Natural killer cell (primary cell): ENCODE results near the gene STARD13. TPM values are rescaled to one million over a fixed set of nuclear protein-coding genes. Genes with fewer than 3 reads are reported as not detected.

Source experiments
- ATAC-seq, 3 donors: fragments of 150-1000 bp in 2 of 3; fragments of 200-7000 bp in 1 of 3; cut with Tn5 transposase; 1 replicate in 1 of 3; 2 replicates in 2 of 3; pipeline ENCODE4 v1.10.0; 2021; ENCODE audit warnings: mild to moderate bottlenecking in 2 of 3, moderate library complexity in 2 of 3
- DNase-seq, 2 donors: peaks; one replicate each; pipeline versions ENCODE4 v3.0.0 to v3.0.0-alpha.2; 2013 to 2021; ENCODE audit warnings: mixed read lengths in 1 of 2
- H3K27ac ChIP-seq: one replicate; pipeline ENCODE4 v1.5.1; 2013; ENCODE audit warnings: mild to moderate bottlenecking, low read length
- H3K27me3 ChIP-seq: one replicate; pipeline ENCODE4 v1.6.1; 2013; ENCODE audit warnings: low read length; ENCODE audit not compliant: control insufficient read depth, insufficient read depth
- H3K36me3 ChIP-seq: one replicate; pipeline ENCODE4 v1.6.1; 2013; ENCODE audit warnings: low read length; ENCODE audit not compliant: control insufficient read depth, insufficient read depth
- H3K4me1 ChIP-seq: one replicate; pipeline ENCODE4 v1.6.1; 2013; ENCODE audit warnings: low read length; ENCODE audit not compliant: control insufficient read depth, insufficient read depth
- H3K4me3 ChIP-seq: one replicate; pipeline ENCODE4 v1.5.1; 2013; ENCODE audit warnings: low read length
- H3K9me3 ChIP-seq: one replicate; pipeline ENCODE4 v1.6.1; 2013; ENCODE audit warnings: low read length; ENCODE audit not compliant: control insufficient read depth, insufficient read depth
- H3K27ac Mint-ChIP-seq, 2 donors: one replicate each; pipeline ENCODE4 v1.8.0; 2022; ENCODE audit warnings: mild to moderate bottlenecking in 2 of 2, mixed read lengths in 2 of 2, moderate library complexity in 1 of 2
- H3K27me3 Mint-ChIP-seq, 2 donors: one replicate each; pipeline ENCODE4 v1.8.0; 2022; ENCODE audit warnings: low read depth in 2 of 2, mixed read lengths in 2 of 2
- H3K36me3 Mint-ChIP-seq: one replicate; pipeline ENCODE4 v1.8.0; 2022; ENCODE audit warnings: mixed read lengths
- H3K4me1 Mint-ChIP-seq, 2 donors: one replicate each; pipeline ENCODE4 v1.8.0; 2022; ENCODE audit warnings: mixed read lengths in 2 of 2
- H3K4me3 Mint-ChIP-seq: one replicate; pipeline ENCODE4 v1.8.0; 2022; ENCODE audit warnings: mild to moderate bottlenecking, moderate library complexity, mixed read lengths
- H3K9me3 Mint-ChIP-seq, 2 donors: one replicate each; pipeline ENCODE4 v1.8.0; 2022; ENCODE audit warnings: mixed read lengths in 2 of 2
- WGBS: methylation state at CpG from one replicate; pipeline ENCODE4 v1.1.7; 2013; ENCODE audit warnings: missing lambda C conversion rate; ENCODE audit not compliant: insufficient coverage; 5-methylcytosine and 5-hydroxymethylcytosine counted together
- intact Hi-C: fragments of 100-400 bp; cut with micrococcal nuclease; formaldehyde crosslinking; loops from one replicate; pipeline ENCODE4 v1.14.2; 2022
- total RNA-seq, 4 donors: library from RNA; stranded (reverse); fragments of 120-200 nt in 1 of 4; gene quantifications; one replicate each; pipeline versions ENCODE4 v1.2.3 to v1.2.4, GENCODE V29; 2013 to 2022
- TF ChIP-seq, protein P1 (sequence below): fragments of 200-600 bp; IDR thresholded peaks from one replicate; pipeline ENCODE4 v1.8.0; 2022; ENCODE audit warnings: antibody characterized with exemption

Gene STARD13
- total RNA-seq, 3 donors from 2014 or later (not counting 1 experiment from before 2014, with no cell fraction given), result not detected

DNA sequence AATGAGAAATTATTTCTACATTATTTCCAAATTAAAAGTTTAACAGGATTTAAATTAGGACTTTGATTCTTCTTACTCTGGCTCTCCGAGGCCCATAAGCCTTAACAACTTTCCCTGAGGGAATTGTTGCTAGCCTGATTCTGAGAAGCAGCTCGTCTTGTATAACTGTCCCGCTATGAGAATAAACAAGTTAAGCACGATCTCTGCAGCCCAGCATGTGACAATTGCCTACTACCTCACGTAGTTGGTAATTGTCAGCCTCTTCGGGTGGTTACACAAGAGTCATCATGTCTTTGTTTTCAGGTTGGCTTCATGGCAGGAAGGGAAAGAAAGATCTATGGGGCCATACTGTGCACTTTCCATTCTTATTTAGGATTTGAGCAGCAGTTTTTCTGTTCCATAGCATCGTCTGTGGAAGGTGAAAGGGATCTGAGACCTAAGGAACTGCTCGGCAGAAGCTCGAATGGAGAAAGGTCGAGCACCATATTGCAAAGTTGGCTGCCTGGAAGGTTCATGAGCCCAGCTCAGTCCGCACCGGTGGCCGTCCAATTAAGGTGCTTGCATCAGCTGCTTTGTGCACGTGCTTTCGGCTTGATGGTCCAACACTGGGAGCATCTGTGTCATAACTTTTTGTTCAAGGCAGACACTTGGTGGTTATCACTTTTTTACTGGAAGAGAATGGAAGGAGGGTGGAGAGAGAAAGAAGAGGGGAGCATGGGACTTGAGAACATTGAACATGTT lies 1.8 kb upstream of the STARD13 start:
- no peaks in the 10 kb centered on the region for H3K36me3 ChIP-seq
- H3K4me3 ChIP-seq, result no peak overlapping the region
- no peak for DNase-seq
- Mint-ChIP-seq H3K4me3 (no peak overlapping the region), H3K27ac (no peak overlapping the region), H3K36me3 (no peaks in the 10 kb centered on the region), H3K27me3 (peaks cover 30 to 37% of the 10 kb centered on the region in 2 donors), H3K4me1 (peaks cover 17 to 18% of the 10 kb centered on the region in 2 donors), H3K9me3 (peaks cover 0 to 2% of the 10 kb centered on the region in 2 donors)
- H3K27ac ChIP-seq, result no peak overlapping the region
- peaks cover 6% of the 10 kb centered on the region for H3K4me1 ChIP-seq
- intact Hi-C loops, result no loop called here
- WGBS, result 85% methylated on average over 15 of the region's 15 CpGs
- H3K27me3 ChIP-seq, result no peaks in the 10 kb centered on the region
- no peaks in the 10 kb centered on the region for H3K9me3 ChIP-seq
- TF ChIP-seq, protein P1, sequence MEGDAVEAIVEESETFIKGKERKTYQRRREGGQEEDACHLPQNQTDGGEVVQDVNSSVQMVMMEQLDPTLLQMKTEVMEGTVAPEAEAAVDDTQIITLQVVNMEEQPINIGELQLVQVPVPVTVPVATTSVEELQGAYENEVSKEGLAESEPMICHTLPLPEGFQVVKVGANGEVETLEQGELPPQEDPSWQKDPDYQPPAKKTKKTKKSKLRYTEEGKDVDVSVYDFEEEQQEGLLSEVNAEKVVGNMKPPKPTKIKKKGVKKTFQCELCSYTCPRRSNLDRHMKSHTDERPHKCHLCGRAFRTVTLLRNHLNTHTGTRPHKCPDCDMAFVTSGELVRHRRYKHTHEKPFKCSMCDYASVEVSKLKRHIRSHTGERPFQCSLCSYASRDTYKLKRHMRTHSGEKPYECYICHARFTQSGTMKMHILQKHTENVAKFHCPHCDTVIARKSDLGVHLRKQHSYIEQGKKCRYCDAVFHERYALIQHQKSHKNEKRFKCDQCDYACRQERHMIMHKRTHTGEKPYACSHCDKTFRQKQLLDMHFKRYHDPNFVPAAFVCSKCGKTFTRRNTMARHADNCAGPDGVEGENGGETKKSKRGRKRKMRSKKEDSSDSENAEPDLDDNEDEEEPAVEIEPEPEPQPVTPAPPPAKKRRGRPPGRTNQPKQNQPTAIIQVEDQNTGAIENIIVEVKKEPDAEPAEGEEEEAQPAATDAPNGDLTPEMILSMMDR, result no peak
- no peak for ATAC-seq

DNA sequence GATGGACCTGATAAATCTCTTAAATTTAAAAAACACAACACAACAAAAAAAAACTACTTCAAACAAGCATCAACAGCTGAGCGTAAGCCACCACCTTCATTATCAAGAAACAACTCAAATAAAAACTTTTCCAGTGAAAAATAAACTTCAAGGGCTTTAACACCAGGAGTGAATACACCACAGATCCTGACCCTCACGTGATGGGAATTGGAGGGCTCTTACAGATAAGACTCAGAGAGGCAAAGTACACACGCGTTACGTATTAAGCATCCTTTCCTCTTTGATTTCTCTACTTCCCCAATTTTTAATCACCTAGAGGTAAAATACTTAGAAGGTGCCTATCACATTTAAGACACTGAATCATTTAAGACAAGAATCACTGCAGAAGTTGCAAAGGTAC lies 573 bp upstream of the STARD13 start:
- WGBS, result 30% methylated on average over 5 of the region's 5 CpGs
- Histone ChIP-seq H3K27ac (no peak overlapping the region), H3K4me3 (no peak overlapping the region), H3K36me3 (no peaks in the 10 kb centered on the region), H3K27me3 (no peaks in the 10 kb centered on the region), H3K9me3 (no peaks in the 10 kb centered on the region), H3K4me1 (peaks cover 6% of the 10 kb centered on the region)
- TF ChIP-seq, protein P1, result no peak
- Mint-ChIP-seq H3K4me1 (peaks cover 17 to 18% of the 10 kb centered on the region in 2 donors), H3K36me3 (no peaks in the 10 kb centered on the region), H3K4me3 (no peak overlapping the region), H3K27ac (no peak overlapping the region), H3K9me3 (peaks cover 0 to 2% of the 10 kb centered on the region in 2 donors), H3K27me3 (peaks cover 30 to 37% of the 10 kb centered on the region in 2 donors)
- no peak for DNase-seq
- intact Hi-C loops, result no loop called here
- no peak for ATAC-seq

DNA sequence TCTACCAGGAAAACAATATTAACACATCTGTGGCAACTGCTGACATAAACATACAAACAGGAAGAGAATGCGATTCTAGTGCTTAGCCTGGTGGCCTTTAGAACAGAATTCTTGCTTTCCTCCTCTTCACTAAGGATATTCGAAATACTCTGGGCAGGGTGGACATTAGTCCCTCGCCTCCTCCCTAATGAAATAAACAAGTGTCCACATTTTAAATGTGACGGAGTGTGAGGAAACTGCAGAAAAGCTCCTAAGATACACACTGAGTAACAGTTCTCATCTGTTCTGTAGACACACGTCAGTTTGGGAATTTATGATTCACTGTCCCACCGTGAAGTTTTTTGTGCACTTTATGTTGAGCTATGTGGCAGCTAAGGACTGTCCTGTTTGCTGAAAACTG lies 639 bp downstream of the STARD13 start:
- 30% methylated on average over 6 of the region's 6 CpGs for WGBS
- Mint-ChIP-seq H3K4me3 (peak overlapping the region; percentile 75), H3K4me1 (peaks cover 17 to 18% of the 10 kb centered on the region in 2 donors), H3K27ac (no peak overlapping the region), H3K27me3 (peaks cover 26 to 37% of the 10 kb centered on the region in 2 donors), H3K9me3 (peaks cover 0 to 2% of the 10 kb centered on the region in 2 donors), H3K36me3 (no peaks in the 10 kb centered on the region)
- ATAC-seq, result no peak
- H3K4me1 ChIP-seq, result peaks cover 6% of the 10 kb centered on the region
- H3K27me3 ChIP-seq, result no peaks in the 10 kb centered on the region
- H3K9me3 ChIP-seq, result no peaks in the 10 kb centered on the region
- no peak overlapping the region for H3K4me3 ChIP-seq
- no peak for DNase-seq
- H3K27ac ChIP-seq, result no peak overlapping the region
- no peaks in the 10 kb centered on the region for H3K36me3 ChIP-seq
- intact Hi-C loops, result no loop called here
- TF ChIP-seq, protein P1, result no peak
